Limb (tissue), 2 donors: Measurements from ENCODE around the gene LEFTY1.

ENCODE experiments used
- DNase-seq, 2 donors: peaks; one replicate each; pipeline ENCODE4 v3.0.0-alpha.2; 2016; ENCODE audit errors: extremely low spot score in 2 of 2

The LEFTY1 gene

GRCh38 chr1:225873281-225873850 is 15.6 kb downstream of the LEFTY1 start:
- DNase-seq, result no peak

GRCh38 chr1:225872075-225872430 is 16.9 kb downstream of the LEFTY1 start:
- DNase-seq, result no peak

GRCh38 chr1:225871359-225872074 is 17.4 kb downstream of the LEFTY1 start:
- no peak for DNase-seq

- DNase-seq, result no peak
Measured at GRCh38 chr1:225870911-225871310, 18.0 kb downstream of the LEFTY1 start.

DNA sequence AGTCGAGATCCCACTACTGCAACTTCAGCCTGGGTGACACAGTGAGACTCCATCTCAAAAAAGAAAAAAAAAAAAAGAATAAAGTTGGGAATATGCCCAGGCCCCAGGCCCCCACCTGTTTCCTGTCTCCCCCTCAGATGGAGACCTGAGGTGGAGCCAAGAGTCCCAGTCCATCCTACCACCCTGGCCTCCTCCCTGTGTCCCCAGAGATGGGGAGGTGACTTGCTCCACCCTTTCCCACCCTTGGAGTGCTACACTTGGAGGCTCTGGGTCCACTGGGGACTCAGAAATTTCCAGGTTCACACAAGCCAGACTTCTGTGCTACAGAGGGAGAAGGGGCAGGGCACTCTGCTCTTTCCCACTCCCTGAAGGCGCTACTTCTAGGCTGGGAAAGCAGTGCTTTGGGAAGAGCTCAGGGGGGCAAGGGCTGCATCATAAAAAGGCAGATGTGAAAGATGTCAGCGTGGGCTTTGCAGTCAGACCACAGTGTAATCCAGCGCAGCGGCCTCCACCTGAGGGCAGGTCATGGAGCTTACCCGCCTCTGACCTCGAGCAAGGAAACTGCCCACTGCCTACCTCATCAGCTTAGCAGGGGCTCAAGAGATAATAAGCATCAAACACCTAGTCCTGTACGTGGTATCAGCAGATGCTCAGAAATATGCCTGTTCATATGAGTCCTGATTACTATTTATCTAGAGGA is 20.2 kb downstream of the LEFTY1 start:
- DNase-seq, result no peak

- DNase-seq, result no peak
Measured at GRCh38 chr1:225866981-225867380, 22.0 kb downstream of the LEFTY1 start.

GRCh38 chr1:225866061-225866837 is 22.7 kb downstream of the LEFTY1 start:
- DNase-seq, result no peak

DNA sequence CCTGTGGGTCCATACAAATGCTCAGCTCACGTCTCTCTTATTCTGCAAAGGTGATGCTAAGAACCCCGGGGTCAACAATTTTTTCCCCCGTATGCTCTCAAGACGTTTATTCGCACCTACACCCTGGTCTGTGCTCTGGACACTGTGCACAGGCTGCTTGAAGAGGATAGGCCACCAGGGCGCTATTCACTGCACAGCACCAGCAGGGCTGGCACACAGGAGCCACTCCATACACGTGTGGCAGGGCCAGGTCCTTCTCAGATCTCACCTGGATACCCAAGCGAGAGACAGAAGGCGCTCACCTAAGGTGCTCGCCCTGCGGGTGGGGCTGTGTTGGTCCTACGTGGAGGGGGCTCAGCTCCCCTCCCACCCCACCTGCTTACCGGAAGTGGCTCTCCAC is 23.4 kb downstream of the LEFTY1 start:
- DNase-seq, result no peak

DNA sequence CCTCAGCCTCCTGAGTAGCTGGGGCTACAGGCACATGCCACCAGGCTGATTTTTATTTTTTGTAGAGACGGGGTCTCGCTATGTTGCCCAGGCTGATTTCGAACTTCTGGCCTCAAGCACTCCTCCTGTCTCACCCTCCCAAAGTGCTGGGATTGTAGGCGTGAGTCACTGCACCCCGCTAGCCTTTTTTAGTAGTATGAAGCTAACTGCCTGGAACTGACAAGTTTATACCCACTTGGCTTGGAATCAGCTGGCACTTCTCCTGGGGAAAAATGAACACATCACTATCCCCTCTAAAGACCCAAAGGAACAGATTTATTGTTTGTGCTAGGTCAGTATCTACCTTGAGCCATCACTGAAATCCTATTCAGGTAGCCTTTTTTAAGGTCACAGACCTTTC is 25.8 kb downstream of the LEFTY1 start:
- no peak for DNase-seq

DNA sequence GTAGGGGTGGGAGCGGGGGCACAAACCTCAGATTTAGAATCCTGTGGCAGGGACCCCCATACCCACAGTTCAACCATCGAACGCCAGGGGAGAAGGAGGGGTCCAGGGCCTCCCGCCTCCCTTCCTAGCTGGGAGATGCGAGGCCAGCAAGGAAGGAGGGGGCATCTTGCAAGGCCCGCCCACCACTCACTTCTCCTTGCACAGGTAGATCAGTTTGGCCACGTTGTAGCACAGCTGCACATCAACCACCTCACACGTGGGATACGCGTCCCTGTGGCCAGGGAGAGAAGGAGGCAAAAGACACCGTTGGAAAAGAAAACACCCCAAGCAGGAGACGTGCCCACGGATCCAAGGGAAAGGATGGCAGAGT is 26.4 kb downstream of the LEFTY1 start:
- DNase-seq, result no peak

- no peak for DNase-seq
Measured at GRCh38 chr1:225861834-225862580, 26.9 kb downstream of the LEFTY1 start.

GRCh38 chr1:225860876-225861441 is 28.0 kb downstream of the LEFTY1 start:
- no peak for DNase-seq

- DNase-seq, result no peak
Measured at GRCh38 chr1:225860107-225860506, 28.8 kb downstream of the LEFTY1 start.

DNA sequence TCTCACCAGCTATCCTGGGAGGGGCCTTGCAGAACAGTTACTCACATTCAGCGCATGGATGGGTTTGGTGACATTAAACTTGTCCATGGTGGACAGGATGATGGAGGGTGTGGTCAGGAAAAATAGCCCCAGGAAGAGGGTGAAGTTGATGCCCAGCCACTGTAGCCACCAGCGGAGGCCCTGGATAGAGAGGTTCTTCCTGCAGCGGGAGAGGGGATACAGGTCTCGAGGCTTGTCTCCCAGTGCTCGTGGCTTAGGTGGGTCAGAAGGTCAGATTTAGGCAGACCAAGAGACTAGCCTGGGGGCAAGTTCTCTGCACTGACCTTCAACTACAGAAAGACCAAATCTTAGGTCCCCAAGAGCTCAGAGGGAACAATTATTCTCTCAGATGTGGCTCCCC is 29.8 kb downstream of the LEFTY1 start:
- DNase-seq, result no peak

- no peak for DNase-seq
Measured at GRCh38 chr1:225857256-225857655, 31.7 kb downstream of the LEFTY1 start.

DNA sequence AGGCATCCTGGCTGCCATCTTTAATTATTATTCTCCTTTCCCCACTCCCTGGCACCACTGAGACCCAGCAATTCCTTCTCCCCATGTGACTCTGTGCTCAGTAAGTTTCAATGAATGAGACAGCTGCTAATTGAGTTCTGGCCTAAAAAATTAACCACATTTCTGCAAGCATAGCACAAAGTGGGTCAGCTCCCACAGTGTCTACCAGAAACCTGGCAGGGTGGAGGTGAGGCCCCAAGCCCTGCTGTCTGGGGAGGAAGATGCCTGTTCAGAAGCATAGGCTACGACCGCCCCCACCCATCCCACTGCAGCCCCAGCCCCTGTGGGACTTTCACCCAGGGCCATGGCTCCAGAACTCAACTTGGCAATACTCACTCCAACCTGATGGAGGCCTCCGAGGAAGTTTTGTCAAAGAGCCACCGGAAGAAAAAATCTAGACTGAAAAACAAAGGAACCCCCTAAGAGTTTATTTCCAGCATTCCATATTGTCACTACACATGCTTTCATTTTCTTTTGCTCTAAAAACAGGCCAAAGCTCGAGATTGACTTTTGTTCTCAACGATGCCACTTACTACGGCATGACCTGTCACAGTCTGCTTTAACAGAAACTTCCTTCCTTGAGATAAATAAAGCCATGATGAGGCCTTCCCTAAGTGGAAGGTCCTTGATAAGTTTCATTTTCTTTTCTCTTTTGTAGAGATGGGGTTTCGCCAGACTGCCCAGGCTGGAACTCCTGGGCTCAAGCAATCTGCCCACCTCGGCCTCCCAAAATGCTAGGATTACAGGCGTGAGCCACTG is 33.2 kb downstream of the LEFTY1 start:
- no peak for DNase-seq

DNA sequence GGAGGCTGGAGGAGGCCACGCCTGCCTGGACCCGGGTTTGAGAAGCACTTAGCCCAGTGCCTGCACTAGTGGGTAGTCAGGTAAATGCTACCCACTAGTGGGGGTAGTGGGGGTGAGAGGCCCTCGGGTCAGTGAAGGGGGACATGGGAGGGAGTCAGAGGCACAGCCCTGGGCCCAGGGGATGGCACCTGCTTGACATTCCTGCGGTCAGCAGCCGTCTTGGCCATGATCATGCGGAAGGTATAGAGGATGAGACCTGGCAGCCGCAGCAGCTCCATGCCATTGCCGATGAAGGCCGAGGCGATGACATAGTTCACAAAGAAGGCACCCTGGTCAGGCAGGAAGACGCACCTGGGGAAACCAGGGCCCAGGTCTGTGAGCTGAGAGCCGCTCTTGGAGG is 35.5 kb downstream of the LEFTY1 start:
- no peak for DNase-seq

DNA sequence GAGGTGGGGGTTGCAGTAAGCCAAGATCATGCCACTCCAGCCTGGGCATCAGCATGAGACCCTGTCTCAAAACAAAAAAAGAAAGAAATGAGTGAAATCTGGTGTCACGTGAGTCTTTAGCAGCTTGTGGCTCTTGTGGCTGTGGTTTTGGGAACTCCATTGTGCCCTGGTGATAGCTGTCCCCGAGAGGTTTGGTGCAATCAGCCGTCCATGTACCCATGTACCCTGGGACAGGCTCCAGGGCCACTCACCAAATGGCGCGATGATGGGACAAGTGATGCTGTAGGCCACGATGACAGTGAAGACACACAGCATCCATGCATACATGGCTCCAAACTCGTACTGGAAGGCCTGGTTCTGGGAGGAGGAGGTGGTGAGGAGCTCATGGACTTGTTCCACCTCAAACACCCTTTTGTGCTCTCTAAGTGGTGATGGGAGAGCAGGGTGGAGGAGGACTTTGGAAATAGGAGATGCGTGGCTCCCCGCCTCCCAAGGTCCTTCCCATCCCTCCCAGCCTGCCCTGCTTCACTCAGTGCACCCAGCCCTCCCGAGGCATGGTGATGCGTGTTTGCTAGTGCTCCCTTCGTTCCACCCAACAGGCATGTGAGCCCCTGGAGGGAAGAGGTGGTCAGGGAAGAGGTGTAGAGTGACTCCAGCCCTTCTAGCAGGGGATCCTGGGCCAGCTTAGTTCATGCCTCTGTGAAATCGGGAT is 36.4 kb downstream of the LEFTY1 start:
- DNase-seq, result no peak

DNA sequence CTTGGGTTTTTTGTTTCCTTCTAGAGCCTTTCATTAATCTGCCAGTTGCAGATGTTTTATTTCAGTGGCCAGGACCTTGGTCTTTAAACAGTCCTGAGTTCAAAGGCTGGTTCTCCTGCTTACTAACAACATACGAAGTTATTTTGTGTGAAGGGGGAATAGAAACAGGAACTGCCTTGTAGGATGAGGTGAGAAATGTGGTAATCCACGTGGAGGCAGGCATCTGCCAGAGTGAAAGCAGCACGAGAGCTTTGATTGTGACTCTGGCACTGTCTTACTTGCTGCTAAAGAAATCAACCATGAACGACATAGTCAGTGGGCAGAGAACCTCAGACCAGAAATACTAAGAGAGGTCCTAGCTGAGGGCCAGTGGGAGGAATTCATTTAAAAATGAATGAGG is 37.1 kb downstream of the LEFTY1 start:
- DNase-seq, result no peak

- DNase-seq, result no peak
Measured at GRCh38 chr1:225850370-225850769, 38.6 kb downstream of the LEFTY1 start.
